Measurements from ENCODE around the gene WNK2.
"Not testable (repeated sequence)": the region's sequence is repeated elsewhere in the genome, so short reads cannot be mapped to it uniquely, and the experiment has no call there.

Gene WNK2

GRCh38 chr9:93237540-93237939, 53.6 kb downstream of the WNK2 start:
- DNase-seq (ENCODE audit: low read depth): no peak

GRCh38 chr9:93238953-93239925, 55.3 kb downstream of the WNK2 start:
- no peak for DNase-seq (ENCODE audit: low read depth)

DNA sequence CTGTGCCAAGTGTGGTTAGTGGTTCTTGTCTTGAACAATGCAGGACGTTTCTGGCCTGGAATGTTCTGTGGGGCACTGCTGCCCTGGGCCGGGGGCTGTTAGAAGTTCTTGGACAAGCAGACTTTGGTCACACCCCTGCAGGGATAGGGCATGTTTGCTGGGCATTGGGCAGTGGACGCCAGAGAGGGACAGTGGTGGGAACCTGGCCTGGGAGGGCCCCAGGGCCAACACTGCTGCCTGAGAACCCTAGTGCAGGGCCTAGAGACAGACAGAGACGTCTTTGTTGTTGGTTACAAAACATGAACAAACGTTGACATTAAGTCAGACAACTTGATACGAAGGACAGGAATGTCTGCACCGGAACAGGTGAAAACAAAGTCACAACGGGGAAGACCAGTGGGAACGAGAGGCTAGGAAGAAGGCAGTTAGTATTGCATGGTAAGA, 57.0 kb downstream of the WNK2 start:
- no peak for DNase-seq (ENCODE audit: low read depth)

DNA sequence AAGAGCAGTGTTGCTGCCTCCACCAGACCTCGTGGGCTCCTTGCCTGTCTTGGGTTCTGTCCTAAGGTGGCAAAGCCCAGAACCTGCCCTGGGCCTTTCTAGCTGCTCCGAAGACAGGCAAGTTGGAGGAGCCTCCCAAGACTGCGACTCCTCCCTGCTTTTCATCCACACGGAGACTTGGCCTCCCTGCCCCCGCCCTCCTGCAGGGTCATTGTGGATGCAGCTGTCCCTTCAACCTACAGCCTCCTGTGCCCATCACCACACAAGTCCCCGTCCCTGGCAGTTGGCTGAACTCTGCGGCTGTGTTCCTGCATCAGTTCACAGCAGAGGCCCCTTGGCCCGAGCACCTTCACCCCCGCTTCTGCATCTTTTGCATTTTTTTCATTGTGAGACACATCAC, 59.2 kb downstream of the WNK2 start:
- no peak for DNase-seq (ENCODE audit: low read depth)

- no peak for DNase-seq (ENCODE audit: low read depth)
These were observed 60.2 kb downstream of the WNK2 start for GRCh38 chr9:93244101-93244500.

DNA sequence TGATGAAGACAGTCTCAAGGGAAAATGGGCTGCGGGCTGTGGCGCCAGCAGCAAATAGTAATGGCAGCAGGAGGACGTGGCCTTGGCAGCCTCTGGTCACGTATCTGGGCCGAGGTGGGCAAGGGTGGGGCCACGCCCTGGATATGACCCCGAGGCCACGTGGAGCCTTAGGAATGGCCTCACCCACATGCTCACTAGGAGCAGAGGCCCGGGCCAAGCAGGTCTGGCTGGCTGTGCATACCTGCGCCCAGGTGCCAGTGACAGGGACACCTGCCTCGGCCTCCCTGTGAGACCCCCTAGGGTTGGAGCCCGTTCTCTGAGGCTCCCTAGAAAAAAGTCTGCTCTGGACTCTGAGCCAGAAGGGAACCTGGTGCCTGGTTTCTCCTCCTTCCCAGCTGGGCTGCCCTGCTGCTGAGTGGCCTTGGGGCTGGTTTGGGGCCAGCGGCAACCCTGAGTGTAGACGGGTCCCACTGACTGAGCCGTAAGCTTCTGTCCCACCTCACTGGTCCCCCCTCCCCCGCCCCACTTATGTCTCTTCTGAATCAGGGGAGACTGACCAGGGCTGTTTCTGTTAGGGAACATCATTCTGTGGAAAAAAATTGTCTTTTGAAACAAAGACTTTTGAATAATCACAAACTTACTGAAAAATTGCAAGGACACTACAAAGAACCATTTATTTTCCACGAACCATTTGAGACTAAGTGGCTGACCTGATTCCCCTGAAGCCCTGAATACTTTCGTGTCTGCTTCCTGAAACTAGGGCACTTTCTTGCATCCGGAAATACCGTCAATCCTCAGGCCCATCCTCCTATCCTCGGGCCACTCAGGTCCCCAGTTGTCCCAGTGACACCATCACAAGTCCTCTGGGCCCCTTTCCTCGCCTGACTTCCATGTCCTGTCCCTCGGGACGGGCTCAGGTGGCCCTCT, 60.8 kb downstream of the WNK2 start:
- no peak for DNase-seq (ENCODE audit: low read depth)

GRCh38 chr9:93245437-93245970, 61.6 kb downstream of the WNK2 start:
- no peak for DNase-seq (ENCODE audit: low read depth)

DNA sequence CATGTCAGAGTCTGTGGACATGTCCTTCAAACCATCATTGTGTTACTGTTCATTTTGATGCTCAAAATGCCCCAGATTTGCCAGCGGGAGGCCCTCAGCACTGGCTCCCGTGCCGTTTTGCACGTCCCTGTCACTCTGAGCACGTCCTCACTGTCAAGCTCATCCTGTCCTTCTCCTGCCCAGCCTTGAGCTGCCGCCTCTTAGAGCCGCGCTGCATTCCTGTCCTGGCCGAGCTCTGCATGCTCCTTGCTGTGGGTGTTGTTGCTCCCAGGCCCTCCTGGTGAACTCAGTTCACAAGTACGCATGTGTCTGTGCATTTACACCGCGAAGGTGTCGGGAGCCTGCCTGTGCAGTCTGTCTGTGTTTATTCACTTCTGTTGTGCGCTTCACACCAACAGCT, 62.2 kb downstream of the WNK2 start:
- no peak for DNase-seq (ENCODE audit: low read depth)

DNA sequence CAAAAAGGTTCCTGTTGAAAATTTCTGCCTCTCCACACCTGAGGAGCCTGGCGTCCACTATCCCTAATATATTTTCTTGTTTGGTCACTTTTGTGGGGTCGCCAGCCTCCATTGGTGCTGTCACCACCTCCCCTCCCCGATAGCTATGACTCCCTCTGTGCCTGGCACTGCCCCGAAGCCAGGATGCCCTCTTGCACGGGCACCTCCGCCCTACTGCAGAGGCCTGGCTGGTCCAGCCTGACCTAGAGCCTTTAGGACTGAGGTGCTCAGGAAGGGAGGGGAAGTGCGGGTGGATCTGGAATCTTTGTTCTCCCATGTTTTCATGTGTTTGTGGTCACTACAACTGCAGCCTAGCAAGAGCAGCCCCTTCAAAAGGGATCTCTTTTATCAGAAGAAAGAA, 62.6 kb downstream of the WNK2 start:
- DNase-seq (ENCODE audit: low read depth): no peak

DNA sequence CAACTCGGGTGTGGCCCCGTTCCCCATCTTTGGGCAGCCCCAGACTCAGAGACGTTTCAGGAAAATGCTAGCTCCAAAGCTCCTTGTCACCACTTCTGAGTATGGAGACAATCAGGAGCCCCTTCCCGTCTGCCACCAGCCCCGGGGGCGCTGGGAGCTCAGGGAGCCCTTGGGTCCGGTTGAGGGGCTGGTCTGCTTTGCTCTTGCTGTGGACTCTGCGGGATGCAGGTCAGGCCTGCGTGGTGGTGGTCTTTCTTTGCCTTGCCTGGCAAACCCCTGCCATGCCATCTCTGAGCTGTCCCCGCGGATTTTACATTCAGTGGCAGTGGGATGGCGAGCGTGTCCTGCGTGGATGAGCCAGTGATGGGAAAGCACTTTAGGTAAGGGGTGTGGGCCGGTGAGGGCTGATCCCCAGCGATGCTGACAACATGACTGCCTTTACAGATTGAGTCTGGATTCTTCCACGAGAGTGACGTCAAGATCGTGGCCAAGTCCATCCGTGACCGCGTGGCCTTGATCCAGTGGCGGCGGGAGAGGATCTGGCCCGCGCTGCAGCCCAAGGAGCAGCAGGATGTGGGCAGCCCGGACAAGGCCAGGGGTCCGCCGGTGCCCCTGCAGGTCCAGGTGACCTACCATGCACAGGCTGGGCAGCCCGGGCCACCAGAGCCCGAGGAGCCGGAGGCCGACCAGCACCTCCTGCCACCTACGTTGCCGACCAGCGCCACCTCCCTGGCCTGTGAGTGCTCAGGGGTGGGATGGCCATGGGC, 63.3 kb downstream of the WNK2 start:
- DNase-seq (ENCODE audit: low read depth): no peak

GRCh38 chr9:93247892-93248291, 64.0 kb downstream of the WNK2 start:
- DNase-seq (ENCODE audit: low read depth): no peak

DNA sequence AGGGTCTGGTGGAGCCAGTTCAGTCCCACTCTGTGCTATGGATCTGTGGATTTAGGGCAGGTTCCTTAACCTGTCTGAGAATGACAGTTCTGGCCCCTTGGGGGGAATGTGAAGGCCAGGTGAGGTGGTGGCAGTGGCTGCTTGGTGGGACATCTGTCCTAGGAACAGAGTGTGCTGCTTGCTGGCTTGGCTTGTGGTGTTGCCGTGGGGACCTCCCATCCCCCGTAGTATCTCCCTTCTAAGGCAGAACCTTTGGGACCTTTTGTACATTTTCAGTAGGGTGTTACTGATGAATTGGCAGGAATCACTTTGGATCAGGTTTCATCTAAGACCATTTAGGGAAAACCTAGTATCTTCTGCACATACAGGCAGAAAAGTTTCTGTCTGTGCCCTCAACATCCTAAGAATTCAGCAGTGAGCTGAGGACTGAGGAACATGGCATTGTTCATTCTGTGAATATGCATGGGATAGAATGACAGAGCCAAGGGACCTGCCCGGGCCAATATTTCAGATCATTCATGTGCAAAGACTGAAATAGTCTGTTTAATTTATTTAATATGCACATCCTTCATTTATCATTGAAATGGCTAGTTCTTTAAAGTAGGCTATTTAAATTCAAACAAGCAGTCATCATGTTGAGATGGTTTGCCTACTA, 64.6 kb downstream of the WNK2 start:
- DNase-seq (ENCODE audit: low read depth): no peak

- DNase-seq (ENCODE audit: low read depth): no peak
These were observed 66.2 kb downstream of the WNK2 start for GRCh38 chr9:93250185-93250584.

DNA sequence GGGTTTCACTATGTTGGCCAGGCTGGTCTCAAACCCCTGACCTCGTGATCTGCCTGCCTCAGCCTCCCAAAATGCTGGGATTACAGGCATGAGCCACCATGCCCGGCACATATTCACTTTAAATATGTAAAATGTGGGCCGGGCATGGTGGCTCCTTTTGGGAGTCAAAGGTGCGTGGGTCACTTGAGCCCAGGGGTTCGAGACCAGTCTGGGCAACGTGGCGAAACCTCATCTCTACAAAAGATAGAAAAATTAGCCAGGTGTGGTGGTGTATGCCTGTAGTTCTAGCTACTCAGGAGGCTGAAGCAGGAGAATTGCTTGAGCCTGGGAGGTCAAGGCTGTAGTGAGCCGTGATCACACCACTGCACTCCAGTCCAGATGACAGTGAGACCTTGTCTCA, 67.4 kb downstream of the WNK2 start:
- DNase-seq (ENCODE audit: low read depth): not testable (repeated sequence)

- no peak for DNase-seq (ENCODE audit: low read depth)
These were observed 68.3 kb downstream of the WNK2 start for GRCh38 chr9:93252116-93252780.

- DNase-seq (ENCODE audit: low read depth): no peak
These were observed 69.0 kb downstream of the WNK2 start for GRCh38 chr9:93252781-93253530.

- DNase-seq (ENCODE audit: low read depth): no peak
These were observed 69.7 kb downstream of the WNK2 start for GRCh38 chr9:93253633-93254032.

- DNase-seq (ENCODE audit: low read depth): no peak
These were observed 70.1 kb downstream of the WNK2 start for GRCh38 chr9:93254061-93254481.

DNA sequence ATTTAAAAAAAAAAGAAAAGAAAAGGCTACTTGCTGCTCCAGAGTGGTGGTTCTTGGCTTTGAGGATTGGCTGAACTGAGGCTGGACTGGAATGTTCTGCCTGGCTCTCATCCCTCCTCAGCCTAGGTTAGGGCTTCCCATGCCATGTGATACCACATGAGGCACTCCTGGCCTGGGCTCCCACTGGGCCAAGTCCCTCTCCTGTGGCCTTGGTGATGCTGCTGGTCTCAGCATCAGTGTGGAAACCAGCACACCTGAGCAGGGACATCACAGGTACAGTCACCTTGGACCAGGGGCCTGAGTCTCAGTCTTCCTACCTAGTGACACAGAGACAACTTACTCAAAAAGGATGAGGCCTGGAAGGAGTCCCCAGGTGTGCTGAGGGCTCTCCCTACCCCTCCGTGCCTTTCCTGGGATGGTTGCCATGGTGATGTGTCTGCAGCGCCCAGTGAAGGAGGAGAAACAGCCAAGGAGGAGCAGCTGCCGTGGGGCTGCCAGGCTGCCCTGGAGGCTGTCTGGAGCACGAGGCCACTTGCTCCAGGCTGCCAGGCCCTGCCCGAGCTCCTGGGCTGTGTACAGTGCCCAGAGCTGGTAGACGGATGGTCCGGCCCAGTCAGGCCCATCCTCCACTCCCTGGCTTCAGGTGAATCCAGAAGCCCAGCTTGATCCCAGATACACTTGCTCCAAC, 71.0 kb downstream of the WNK2 start:
- no peak for DNase-seq (ENCODE audit: low read depth)
